Stimulated activated CD8-positive, alpha-beta memory T cell treated with anti-CD3 and anti-CD28 coated beads, Interleukin-15, amount 100 ng/mL, for 24 hours (primary cell): ENCODE results near the gene WIPF3.

Source experiments
- DNase-seq: peaks from one replicate; pipeline ENCODE4 v3.0.0-alpha.2; 2020; ENCODE audit warnings: low read depth

The WIPF3 gene

DNA sequence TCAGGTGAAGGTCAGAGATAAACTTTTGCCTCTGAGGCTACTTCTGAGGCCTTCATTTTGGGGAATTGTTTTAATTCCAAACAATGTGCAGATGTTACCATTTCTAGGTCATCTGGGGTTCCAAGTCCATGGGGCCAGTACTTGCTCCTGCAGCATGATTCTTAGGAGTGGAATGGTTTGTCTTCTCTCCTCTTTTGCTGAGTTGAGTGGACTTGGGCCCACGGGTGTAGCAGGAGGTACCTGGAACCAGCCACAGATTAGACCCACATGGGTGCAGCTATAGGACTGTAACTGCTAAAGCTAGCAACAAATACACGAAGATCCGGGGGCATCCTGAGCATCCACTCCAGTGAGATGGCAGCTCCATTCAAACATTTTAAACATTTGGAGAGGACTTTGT lies 41.6 kb downstream of the WIPF3 start:
- DNase-seq, result no peak

DNA sequence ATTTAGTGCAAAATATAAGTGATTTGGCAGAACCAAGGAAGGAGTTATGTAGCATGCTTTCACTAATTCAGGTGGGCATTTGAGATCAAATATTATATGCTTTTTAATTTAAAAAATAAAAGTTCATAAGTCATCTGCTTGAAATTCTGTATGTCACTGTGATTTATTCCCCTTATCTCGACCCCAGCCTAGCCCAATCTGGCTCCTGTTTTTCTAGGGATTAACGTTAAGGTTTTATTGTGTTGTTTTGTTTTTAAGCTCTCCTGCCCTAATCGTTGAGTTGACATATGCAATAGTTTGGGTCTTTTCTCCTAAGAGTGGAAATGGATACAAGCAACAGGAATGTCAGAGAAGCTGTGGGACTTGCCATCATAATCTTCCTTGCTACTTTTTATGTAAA lies 42.6 kb downstream of the WIPF3 start:
- DNase-seq, result no peak

DNA sequence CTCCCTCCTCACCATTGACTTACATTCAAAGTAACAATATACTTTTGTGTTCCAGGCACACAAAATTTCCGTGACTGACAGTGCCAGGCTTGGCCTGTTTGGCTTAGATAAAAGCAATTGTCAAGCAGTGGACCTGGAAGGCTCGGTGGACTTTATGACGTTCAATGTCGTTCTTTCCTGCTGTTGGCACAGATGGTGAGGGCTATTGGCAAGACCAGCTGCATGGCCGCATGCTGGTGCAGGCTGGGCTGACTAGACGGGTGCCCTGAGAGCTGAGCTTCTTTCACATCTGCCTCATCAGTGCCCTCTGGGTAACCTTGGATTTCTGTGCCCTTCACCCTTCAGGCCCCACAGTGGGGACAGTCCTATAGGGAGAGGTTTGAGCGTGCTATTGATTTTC lies 45.2 kb downstream of the WIPF3 start:
- no peak for DNase-seq

DNA sequence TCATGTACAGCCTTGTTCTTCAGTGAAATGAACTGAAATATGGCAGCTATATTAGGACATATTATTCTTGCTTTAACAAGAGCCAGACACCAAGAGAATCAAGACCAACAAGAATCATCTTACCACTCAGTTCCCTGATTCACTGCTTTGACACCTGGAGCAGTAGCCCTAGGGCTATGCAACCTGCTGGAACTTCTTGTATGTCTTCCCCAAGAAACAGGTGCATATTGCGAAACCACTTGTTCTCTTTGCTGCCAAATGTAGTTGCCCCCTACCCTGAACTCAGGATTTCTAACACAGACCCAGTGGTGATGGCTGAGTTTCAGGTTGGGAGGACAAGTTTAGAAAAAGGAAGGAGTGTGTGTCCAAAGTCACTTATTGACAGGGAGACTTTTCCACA lies 46.1 kb downstream of the WIPF3 start:
- no peak for DNase-seq

DNA sequence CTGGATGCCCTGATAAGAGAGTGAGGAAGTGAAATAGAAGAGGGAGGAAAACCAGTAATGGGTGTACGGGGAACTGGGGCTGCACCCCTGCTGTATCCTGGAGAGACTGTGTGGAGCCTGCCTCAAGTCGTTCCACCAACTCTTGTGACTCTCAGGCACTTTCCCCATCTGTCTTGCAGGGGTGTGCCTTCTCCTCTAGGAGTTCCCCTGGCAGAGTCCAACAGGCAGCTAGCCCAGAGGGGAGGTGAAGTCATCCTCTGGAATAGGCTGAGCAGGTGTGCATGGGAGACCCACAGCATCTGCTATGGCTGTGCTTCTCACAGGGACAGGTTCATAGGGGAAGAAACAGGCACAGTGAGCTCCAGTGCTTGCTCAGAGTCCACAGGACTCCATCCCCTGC lies 46.8 kb downstream of the WIPF3 start:
- no peak for DNase-seq

DNA sequence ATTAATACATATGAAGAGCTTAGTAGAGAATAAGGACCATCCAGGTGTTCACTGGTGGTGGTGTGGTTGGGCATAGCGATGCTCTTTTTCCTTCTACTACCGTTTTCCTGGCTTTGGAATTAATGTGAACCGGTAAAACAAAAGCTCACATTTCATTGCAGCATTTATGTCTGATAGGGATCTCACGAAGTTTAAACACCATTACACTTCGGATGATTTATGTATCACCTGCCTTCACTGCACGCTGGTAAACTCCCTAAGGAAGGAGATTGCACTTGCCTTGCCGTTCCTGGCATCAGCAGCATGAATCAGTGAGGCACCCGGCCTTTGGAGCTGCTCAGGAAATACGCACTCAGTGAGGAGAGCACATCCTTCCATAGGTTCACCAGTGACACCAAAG lies 47.5 kb downstream of the WIPF3 start:
- no peak for DNase-seq

DNA sequence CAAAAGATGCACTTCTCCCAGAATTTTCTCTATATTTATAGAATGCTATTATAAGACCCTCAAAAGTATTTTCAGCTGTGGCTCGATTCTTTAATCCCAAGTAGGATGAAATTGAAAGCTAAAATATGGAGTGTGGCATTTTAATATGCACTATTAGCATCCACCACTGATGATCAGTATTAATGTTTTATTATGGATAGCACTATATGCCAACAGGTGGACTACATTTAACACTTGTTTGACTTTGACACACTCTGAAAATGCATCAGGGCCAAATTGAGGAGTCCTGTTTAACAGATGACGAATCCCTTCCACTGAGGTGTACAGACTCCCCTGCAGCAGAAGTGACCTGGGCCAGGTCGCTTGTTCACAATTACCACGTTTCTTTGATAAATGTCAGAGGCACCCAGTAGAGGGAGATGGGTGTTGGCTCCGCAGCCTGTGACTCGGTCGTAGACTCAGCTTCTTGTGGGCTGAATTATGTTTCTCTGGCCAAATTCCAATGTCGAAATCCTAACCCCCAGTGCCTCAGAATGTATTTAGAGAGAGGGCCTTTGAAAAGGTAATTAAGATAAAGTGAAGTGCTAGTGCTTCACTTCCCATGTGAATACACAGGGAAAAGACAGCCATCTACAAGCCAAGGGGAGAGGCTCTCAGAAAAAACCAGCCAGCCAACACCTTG lies 48.1 kb downstream of the WIPF3 start:
- DNase-seq, result no peak

DNA sequence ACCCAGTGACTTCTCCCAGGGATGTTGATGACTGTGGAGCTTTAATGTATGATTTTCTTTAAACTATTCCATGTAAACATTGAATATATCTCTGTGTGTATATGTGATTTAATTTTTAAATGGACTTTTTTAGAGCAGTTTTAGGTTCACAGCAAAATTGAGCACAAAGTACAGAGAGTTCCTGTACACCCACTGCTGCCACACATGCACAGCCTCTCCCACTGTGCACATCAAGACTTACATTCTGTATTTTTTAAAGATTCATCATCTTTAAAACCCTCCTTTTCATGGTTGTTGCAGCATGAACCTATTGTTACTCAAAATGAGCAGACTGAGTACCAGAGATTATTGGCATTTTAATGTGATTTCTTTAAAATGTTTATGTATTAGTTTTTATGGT lies 51.3 kb downstream of the WIPF3 start:
- no peak for DNase-seq

DNA sequence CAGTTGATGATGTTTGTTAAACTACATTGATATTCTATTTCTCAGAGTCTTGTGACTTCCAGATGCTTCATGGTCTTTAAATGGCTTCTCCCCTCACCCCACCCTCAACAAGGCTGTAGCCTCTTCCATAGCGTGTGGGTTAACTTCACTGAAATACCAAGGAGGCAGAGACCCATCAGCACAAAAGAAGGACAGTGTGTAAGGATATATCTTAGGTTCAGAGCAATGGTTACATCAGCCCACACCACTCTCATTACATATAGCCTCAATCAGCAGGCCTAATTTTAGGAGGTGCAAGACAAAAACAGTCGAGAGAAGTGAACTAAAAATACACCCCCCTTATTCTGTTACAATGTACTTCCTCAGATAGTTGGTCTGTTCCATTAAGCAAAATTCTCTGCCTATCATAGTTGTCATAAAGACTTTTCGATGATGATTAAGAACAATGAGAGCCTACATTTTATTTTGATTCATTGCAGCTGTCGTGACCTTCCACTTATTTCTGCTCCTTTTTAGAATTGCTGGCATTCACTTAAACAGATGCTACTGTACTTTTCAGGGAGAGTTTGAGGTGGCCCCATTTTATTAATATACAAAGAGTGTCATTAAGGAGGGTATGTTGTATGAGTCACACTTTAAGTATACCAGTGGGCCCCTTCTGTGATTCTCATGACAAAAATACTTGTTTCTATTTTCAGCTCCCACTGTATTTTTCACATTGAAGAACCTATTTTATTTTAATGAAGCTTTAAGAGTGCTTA lies 52.1 kb downstream of the WIPF3 start:
- DNase-seq, result no peak

DNA sequence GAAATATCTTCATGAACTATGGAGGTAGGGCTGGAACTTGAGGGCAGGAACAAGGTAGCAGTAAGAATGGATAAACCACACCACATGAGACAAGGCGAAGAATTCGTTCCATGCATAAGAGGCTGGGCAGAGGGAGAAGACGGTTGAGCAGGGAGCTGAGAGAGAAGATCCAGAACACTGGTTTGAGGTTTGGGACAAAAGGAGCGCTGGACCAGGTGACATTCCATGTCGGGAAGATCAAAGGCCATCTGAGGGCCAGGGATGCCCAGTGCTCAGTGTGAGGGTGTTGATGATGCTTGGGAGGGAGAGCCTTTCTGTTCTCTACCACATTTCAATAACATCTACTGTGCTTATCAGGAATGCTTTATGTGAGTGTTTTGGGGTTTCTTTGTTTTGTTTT lies 52.8 kb downstream of the WIPF3 start:
- DNase-seq, result no peak

DNA sequence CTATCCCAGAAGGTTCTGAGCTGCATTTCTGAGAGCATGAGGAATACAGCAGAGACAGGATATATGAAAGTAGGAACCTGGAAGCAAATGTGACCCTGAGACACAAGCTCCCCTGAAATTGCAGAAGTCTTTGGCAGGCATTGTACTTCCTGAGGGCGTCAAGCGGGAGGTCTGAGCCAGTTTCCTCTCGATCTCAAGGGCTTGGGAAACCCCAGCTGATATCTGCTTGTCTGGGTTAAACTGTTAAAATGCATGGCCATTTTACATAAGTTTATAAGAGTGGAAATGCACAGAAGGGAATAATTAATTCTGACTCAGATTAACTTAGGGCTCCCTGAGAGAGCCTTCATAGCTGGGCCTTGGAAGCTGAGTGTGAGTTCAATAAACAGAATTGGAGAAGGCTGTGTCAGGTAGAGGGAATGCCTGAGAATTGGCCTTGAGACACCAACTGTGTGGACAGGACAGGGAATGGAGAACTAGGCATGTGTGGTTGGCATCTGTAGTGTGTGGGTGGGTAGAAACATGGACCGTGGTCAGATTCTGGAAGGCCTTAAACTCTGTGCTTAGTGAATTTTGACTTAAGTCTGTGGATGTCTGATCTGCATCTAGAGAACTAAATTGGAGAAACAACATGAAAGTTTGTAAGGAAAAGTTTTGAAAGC lies 53.3 kb downstream of the WIPF3 start:
- DNase-seq, result no peak

DNA sequence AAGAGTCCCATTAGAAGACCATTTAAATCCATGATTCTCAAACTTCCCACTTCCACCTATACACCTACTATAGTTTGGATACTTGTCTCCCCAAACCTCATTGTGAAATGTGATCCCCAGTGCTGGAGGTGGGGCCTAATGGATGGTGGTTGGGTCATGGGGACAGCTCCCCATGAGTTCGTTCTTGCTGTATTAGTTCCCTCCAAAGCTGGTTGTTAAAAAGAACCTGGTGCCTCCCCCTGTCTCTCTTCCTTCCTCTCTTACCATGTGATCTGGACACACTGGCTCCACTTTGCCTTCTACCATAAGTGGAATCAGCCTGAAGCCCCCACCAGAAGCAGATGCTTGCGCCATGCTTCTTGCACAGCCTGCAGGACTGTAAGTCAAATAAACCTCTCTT lies 53.9 kb downstream of the WIPF3 start:
- no peak for DNase-seq

DNA sequence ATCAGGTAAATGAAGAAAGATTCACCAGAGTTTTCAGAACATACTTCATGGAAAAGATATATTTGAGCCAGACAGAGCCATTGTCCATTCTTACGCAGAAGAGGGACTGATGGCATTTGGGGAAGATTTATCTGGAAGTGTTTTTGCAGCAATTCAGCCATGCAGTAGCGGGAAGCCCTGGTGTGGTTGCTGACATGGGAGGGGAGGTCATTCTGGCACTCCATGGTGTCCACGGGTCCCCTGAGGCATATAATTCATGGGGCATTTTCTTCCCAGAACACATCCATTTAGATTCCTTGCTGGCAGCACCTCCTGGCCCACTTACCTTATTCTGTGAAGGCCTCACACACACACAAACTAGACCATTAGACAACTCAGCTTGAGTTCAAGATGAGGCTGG lies 55.6 kb downstream of the WIPF3 start:
- no peak for DNase-seq

DNA sequence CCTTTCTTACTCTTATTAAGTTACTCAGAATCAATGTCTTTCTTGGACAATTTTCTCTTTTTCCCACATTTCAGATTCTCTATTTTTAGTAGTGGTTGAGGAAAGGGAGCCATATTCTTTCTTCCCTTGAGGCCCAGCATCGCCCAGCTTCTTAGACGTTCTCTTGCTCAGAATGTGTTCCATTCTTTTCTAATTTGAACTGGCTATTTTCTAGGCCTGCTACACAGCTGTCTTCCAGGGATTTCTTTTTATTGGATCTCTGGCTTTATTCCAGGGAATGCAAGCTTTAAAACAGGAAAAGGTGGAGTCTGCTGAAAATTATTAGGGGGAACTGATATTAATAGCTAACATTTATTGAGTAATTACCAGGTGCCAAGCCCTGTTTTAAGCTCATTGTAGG lies 58.3 kb downstream of the WIPF3 start:
- DNase-seq, result no peak

DNA sequence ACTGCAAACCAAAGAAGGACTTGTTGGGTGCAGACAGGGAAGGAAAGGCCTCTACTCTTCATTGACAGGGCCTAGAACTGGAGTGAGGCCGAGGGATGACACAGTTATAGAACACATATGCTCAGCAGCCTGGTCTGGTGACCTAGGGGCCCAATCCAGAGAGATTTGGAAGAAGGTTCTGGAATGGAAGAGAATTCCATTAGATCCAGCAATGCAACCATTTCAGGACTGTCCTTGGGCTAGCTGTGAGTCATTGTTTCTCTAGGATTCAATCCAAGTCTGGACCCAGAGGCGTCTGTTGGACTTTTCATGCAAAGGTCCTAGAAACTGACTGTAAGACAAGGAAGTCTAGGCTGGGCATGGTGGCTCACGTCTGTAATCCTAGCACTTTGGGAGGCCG lies 59.2 kb downstream of the WIPF3 start:
- no peak for DNase-seq

DNA sequence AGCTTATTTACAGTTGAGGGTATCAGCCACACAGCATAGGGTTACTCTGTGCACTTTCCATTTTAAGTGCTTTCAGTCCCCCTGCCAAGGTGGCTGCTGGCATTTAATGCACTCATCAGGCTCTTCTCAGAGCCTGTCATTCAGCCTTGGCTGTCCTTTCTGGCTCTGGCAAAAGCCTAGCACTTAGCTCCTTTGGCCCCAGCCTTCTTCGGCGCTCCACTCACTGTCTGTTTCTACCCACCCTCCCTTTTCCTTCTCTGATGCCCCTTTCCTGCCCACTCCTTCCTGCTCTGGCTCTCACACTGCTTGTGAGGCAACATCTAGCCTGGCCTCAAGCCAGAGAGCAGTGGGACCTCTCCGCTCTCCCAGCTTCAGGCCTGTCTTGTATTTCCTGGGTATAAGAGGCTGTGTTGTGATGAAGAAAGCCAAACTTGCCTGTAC lies 60.2 kb downstream of the WIPF3 start:
- no peak for DNase-seq

DNA sequence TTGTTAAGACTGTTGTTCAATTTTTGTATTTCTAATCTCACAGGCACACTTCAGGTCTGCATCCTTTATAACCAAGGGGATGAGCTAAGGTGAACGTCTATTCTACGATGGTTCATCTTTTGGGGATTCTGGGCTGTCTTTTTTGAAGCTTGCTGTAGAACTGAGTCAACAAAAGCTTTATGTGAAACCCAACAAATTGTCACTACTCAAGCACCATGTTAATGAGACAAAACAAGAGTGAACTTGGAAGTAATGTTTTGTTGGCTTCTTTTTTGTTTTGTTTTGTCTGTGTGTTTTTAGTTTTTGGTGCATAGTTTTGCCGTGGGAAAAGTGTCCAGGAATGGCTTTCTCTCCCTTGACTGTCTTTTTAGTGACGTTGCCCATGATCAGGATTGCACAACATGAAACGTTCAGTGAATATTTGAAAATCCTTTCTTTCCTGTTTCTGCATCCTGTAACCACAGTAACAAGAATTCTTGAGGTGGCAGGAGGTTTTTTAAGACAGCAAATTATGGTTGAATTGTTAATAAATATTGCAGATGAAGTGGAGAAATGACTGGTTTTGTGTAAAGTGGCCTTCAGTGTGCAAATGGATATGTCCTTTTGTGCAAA lies 65.6 kb downstream of the WIPF3 start:
- DNase-seq, result no peak

DNA sequence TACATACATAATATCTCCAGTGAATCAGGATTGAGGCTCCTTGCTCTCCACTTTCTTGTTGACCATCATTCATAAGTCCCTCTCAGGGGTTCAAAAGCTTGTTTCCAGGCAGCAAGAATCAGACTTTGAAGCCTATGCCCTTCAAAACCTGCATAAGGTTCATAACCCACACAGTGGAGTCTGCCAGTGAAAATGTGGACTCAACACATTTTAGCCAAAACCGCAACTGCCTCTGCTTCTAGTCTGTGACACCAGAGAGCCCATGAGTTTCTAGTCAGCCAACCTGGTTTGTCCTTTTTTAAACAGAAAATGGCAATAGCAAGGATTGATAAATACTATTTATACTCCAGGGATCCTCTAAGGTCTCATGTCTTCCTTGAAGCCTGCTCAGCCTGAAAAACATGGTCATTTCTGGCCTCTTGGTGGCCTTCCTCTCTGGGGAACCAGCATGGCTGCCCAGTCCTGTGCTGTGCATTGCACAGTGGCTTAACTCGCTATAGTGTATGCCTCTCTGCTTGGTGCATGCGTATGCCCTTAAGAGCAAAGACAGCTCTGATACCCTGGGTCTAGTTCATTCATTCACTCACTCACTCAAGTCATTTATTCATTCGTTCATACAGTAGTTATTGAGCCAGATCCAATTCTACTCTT lies 67.5 kb downstream of the WIPF3 start:
- no peak for DNase-seq

DNA sequence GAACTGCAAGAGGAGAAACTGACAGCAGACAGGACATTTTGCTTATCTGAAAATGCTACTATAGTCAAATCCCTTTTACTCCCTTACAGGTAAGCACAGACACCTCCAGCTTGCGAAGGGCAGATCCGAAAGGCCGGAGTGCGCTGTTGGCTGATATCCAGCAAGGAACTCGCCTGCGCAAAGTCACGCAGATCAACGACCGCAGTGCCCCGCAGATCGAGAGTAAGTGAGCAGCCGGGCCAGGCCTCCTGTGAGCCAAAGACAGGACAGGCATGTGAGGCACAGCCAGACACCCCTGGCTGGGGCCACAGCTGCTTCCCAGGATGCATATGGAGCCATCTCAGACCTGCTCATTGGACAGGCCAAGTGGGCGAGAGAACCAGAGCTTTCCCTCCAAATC lies 69.4 kb downstream of the WIPF3 start:
- no peak for DNase-seq

DNA sequence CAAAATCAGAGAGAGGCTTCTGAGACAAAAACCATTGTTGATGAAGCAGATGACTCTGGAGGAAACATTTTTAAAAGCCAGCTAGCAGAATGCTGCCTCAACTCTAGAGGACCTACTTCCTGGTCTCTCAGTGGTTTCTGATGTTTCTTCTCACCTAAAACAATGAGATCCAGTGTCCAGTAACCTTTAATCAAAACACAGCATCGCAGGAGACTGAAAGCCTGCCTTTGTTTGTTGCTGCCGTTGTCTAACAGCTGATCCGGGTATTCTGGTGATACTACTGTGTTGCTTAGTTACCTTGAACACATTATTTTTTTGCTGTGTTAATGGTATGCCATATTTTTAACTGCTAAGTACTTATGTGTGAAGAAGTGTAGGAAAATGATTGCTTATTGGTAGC lies 70.9 kb downstream of the WIPF3 start:
- DNase-seq, result no peak

DNA sequence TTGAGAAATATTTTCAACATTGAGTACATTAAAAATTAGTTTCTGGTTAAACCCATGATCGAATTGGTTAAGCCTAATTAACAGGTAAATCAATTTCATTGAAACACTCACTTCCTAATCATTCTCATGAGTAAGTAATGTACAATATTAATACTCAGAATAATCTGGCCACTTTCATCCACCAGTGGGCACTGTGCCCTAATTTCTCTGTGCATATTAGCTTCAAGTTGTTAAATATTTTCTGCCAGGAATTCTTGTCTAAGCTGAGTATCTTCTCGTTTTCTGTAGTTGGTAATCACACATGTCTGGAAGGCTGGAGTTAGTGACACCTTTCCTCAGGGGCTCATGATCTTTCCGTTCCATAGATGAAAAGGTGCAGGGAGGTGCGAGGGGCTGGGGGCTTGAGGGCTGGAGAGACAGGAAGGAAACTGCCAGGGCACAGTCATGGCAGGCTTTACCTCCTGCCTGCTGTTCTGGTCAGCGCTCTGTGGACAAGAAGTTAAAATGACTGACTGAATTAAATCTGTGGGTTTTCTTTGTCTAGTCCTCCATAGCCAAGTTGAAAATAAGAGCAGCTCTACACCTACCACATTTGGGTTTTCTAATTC lies 71.9 kb downstream of the WIPF3 start:
- no peak for DNase-seq

DNA sequence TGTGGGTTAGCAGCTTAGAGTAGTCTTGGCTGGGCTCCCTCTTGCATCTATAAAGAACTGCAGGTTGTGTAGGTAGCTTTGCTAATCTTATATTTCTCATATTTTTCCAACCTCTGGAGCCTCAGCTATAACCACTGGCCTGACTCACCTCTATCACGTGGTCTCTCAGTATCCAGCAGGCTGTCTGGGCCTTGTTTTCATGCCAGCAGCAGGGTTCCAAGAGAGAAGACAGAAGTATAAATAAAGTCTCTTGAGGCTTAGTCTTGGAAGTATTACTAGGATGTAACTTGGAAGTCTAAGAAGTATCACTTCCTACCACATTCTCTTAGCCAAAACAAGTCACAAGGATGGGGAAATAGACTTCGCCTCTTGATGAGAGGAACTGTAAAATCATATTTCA lies 73.3 kb downstream of the WIPF3 start:
- DNase-seq, result no peak
